Neural cell (in vitro differentiated cells): ENCODE measurements around the gene TSKU. TPM values are rescaled to one million over a fixed set of nuclear protein-coding genes. Genes with fewer than 3 reads are reported as not detected.
A peak's percentile ranks its signal among the peaks of the same experiment; 100 is the strongest.

Experiments
- H2AFZ ChIP-seq: fragments of 200-600, 300-800 bp; sonication (generic), shearing (Covaris generic); 2 replicates; pipeline ENCODE4 v1.6.0; 2014; ENCODE audit warnings: low read depth, mild to moderate bottlenecking, antibody characterized with exemption, low read length, moderate library complexity
- H3F3A ChIP-seq: fragments of 200-600 bp; shearing (Covaris generic); 2 replicates; pipeline ENCODE4 v1.6.1; 2016; ENCODE audit warnings: mild to moderate bottlenecking, moderate library complexity, mixed read lengths, antibody characterized with exemption, low read length; ENCODE audit not compliant: insufficient read depth, poor library complexity, severe bottlenecking
- H3K27ac ChIP-seq: fragments of 200-600, 300-800 bp; sonication (generic), shearing (Covaris generic); 2 replicates; pipeline ENCODE4 v1.5.1; 2014; ENCODE audit warnings: mild to moderate bottlenecking, low read length, moderate library complexity
- H3K27me3 ChIP-seq: fragments of 300-800, 200-600 bp; sonication (generic), shearing (Covaris generic); 2 replicates; pipeline ENCODE4 v1.6.0; 2014; ENCODE audit warnings: mild to moderate bottlenecking, low read depth, low read length, moderate library complexity; ENCODE audit not compliant: insufficient read depth
- H3K36me3 ChIP-seq: fragments of 300-800, 200-600 bp; sonication (generic), shearing (Covaris generic); 2 replicates; pipeline ENCODE4 v1.5.1; 2014; ENCODE audit warnings: mild to moderate bottlenecking, antibody characterized with exemption, low read length, moderate library complexity; ENCODE audit not compliant: insufficient read depth
- H3K4me2 ChIP-seq: fragments of 300-800, 200-600 bp; sonication (generic), shearing (Covaris generic); 2 replicates; pipeline ENCODE4 v1.6.0; 2014; ENCODE audit warnings: mild to moderate bottlenecking, low read length
- H3K4me3 ChIP-seq: fragments of 300-800, 200-600 bp; sonication (generic), shearing (Covaris generic); 2 replicates; pipeline ENCODE4 v1.5.1; 2014; ENCODE audit warnings: mild to moderate bottlenecking, low read length, moderate library complexity
- H3K79me2 ChIP-seq: fragments of 200-600 bp; shearing (Covaris generic); replicated peaks from 2 replicates; pipeline ENCODE4 v1.6.0; 2014; ENCODE audit warnings: mild to moderate bottlenecking, low read length, moderate library complexity; ENCODE audit not compliant: insufficient read depth
- H3K9ac ChIP-seq: fragments of 300-800, 200-600 bp; sonication (generic), shearing (Covaris generic); 2 replicates; pipeline ENCODE4 v1.6.1; 2016; ENCODE audit warnings: mild to moderate bottlenecking, low read length, mixed read lengths
- H3K9me2 ChIP-seq: fragments of 200-600 bp; shearing (Covaris generic); 2 replicates; pipeline ENCODE4 v1.6.1; 2016; ENCODE audit warnings: mild to moderate bottlenecking, low read length, mixed read lengths; ENCODE audit not compliant: insufficient read depth
- H3K9me3 ChIP-seq: fragments of 200-600, 300-800 bp; sonication (generic), shearing (Covaris generic); 2 replicates; pipeline ENCODE4 v1.6.1; 2016; ENCODE audit warnings: mild to moderate bottlenecking, mixed run types, low read length, moderate library complexity, mixed read lengths
- H4K20me1 ChIP-seq: fragments of 200-600 bp; shearing (Covaris generic); 2 replicates; pipeline ENCODE4 v1.6.1; 2016; ENCODE audit warnings: mild to moderate bottlenecking, mixed run types; ENCODE audit not compliant: insufficient read depth
- EP300 ChIP-seq: fragments of 450-650 bp; conservative IDR thresholded peaks from 2 replicates; pipeline ENCODE4 v1.6.1; 2014; ENCODE audit warnings: antibody characterized with exemption, mild to moderate bottlenecking, moderate library complexity; ENCODE audit not compliant: poor library complexity, severe bottlenecking
- EZH2 ChIP-seq: fragments of 200-600, 300-800 bp; shearing (Covaris generic), sonication (generic); IDR thresholded peaks from 2 replicates; pipeline ENCODE4 v1.6.1; 2014; ENCODE audit warnings: antibody characterized with exemption, low read length, borderline replicate concordance, mild to moderate bottlenecking; ENCODE audit not compliant: insufficient read depth, poor library complexity, severe bottlenecking
- MXI1 ChIP-seq: fragments of 450-650 bp; conservative IDR thresholded peaks from 2 replicates; pipeline ENCODE4 v1.6.1; 2014; ENCODE audit warnings: antibody characterized with exemption, mild to moderate bottlenecking; ENCODE audit not compliant: poor library complexity, severe bottlenecking
- POLR2AphosphoS5 ChIP-seq: IDR thresholded peaks from 2 replicates; pipeline ENCODE4 v1.6.1; 2012
- RAD21 ChIP-seq: fragments of 450-650 bp; conservative IDR thresholded peaks from 2 replicates; pipeline ENCODE4 v1.6.1; 2014; ENCODE audit warnings: antibody characterized with exemption, mild to moderate bottlenecking, moderate library complexity
- SMC3 ChIP-seq: fragments of 450-650 bp; conservative IDR thresholded peaks from 2 replicates; pipeline ENCODE4 v1.6.1; 2014; ENCODE audit warnings: antibody characterized with exemption, mild to moderate bottlenecking, moderate library complexity; ENCODE audit not compliant: poor library complexity
- TAF1 ChIP-seq: IDR thresholded peaks from 2 replicates; pipeline ENCODE4 v1.6.1; 2012; ENCODE audit warnings: low read depth
- polyA plus RNA-seq: library from polyadenylated mRNA; depleted of rRNA; stranded (reverse); fragments of >200 nt; gene quantifications from 2 replicates; pipeline ENCODE4 v1.2.3, GENCODE V29; 2014
- TF ChIP-seq, protein P1 (sequence below): fragments of 450-650 bp; IDR thresholded peaks from 2 replicates; pipeline ENCODE4 v1.5.1; 2014; ENCODE audit warnings: antibody characterized with exemption, mild to moderate bottlenecking, moderate library complexity; ENCODE audit not compliant: poor library complexity, severe bottlenecking
- TF ChIP-seq, protein P2 (sequence below): IDR thresholded peaks from 2 replicates; pipeline ENCODE4 v1.6.1; 2012; ENCODE audit warnings: borderline replicate concordance

The TSKU gene
- polyA plus RNA-seq, 1 donor from 2014 or later: 3.5 TPM

DNA sequence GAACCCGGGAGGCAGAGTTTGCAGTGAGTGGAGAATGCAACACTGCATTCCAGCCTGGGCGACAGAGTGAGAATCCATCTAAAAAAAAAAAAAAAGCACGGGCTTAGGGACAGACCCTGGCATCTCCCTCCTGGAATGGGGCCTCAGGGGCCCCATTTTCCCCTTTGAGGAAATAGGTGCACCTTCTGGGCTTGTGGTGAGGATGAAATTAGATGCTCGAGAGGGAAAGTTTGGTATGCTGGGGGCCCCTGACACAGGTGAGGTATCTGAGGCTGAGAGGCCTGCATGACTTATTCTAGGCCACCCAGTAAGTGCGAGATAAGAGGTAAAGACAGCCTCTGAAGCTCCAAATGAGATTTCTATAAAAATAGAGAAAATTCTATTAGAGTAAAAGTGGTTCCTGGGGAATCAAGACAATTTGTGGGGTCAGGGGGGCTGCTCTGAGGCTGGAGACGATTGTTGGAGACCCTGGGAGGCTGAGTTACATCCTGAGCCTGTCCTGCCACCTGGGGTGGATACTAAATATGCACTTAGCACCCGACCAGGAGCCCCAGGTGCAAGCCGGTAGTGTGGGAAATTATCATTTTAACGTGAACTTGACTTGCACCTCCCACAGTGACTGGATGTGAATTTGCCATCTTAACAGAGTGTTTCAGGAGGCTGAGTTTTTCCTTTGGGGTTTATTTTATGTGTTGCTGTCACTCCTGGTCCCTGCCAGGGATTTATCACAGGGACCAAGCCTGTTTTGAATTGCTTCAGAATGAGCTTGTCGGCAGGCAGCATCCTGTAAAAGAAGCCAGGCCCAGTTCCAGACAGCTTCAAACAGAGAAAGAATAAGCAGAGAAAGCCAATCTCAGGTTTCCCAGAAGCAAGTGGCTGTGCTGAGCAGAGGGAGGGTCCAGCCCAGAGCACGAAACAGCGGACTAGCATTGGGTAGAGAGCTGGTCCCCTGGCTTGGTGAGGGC lies 48.4 kb upstream of the TSKU start:
- H3F3A ChIP-seq: no peaks in the 10 kb centered on the region
- no peak overlapping the region for H2AFZ ChIP-seq
- no peaks in the 10 kb centered on the region for H3K9me3 ChIP-seq
- no peaks in the 10 kb centered on the region for H3K36me3 ChIP-seq
- H3K79me2 ChIP-seq: no peaks in the 10 kb centered on the region
- H3K4me2 ChIP-seq: no peak overlapping the region
- no peaks in the 10 kb centered on the region for H3K9me2 ChIP-seq
- no peaks in the 10 kb centered on the region for H4K20me1 ChIP-seq
- peak overlapping the region; percentile 16 for H3K4me3 ChIP-seq
- TF ChIP-seq, protein P1, sequence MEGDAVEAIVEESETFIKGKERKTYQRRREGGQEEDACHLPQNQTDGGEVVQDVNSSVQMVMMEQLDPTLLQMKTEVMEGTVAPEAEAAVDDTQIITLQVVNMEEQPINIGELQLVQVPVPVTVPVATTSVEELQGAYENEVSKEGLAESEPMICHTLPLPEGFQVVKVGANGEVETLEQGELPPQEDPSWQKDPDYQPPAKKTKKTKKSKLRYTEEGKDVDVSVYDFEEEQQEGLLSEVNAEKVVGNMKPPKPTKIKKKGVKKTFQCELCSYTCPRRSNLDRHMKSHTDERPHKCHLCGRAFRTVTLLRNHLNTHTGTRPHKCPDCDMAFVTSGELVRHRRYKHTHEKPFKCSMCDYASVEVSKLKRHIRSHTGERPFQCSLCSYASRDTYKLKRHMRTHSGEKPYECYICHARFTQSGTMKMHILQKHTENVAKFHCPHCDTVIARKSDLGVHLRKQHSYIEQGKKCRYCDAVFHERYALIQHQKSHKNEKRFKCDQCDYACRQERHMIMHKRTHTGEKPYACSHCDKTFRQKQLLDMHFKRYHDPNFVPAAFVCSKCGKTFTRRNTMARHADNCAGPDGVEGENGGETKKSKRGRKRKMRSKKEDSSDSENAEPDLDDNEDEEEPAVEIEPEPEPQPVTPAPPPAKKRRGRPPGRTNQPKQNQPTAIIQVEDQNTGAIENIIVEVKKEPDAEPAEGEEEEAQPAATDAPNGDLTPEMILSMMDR: no peak
- TF ChIP-seq EZH2: no peak
- no peak for TF ChIP-seq MXI1
- TF ChIP-seq POLR2AphosphoS5: no peak
- TF ChIP-seq EP300: no peak
- TF ChIP-seq SMC3: peak; percentile 17
- peak overlapping the region; percentile 20 for H3K9ac ChIP-seq
- H3K27ac ChIP-seq: no peak overlapping the region
- H3K27me3 ChIP-seq: no peaks in the 10 kb centered on the region

DNA sequence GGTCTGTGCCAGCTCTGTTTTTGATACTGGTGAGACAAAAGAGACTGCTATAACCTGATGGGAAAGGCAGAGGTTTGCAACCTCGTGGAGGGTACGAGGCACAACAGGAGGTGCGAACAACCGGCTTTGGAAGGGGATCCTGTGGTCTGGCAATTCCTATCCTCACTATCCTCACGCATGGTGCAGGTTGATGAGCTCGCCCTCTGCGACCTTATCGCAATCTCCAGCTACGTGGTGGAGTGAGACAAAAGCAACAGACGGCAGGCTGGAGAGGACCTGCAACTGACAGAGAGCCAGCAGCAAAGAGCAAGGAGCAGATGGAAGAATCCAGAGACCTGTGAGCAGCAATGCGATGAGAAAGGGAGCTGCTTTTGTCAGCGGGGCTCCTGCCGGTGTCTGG lies 47.3 kb upstream of the TSKU start:
- H2AFZ ChIP-seq: no peak overlapping the region
- H3K27ac ChIP-seq: no peak overlapping the region
- H3K9ac ChIP-seq: no peak overlapping the region

More for the DNA sequence above, 47.3 kb upstream of the TSKU start:
- no peaks in the 10 kb centered on the region for H3K36me3 ChIP-seq
- no peaks in the 10 kb centered on the region for H3K9me2 ChIP-seq
- H3K79me2 ChIP-seq: no peaks in the 10 kb centered on the region
- H3K27me3 ChIP-seq: no peaks in the 10 kb centered on the region
- TF ChIP-seq EZH2: no peak
- no peak for TF ChIP-seq EP300
- TF ChIP-seq, protein P1: no peak
- TF ChIP-seq MXI1: no peak
- TF ChIP-seq SMC3: no peak
- TF ChIP-seq, protein P2, sequence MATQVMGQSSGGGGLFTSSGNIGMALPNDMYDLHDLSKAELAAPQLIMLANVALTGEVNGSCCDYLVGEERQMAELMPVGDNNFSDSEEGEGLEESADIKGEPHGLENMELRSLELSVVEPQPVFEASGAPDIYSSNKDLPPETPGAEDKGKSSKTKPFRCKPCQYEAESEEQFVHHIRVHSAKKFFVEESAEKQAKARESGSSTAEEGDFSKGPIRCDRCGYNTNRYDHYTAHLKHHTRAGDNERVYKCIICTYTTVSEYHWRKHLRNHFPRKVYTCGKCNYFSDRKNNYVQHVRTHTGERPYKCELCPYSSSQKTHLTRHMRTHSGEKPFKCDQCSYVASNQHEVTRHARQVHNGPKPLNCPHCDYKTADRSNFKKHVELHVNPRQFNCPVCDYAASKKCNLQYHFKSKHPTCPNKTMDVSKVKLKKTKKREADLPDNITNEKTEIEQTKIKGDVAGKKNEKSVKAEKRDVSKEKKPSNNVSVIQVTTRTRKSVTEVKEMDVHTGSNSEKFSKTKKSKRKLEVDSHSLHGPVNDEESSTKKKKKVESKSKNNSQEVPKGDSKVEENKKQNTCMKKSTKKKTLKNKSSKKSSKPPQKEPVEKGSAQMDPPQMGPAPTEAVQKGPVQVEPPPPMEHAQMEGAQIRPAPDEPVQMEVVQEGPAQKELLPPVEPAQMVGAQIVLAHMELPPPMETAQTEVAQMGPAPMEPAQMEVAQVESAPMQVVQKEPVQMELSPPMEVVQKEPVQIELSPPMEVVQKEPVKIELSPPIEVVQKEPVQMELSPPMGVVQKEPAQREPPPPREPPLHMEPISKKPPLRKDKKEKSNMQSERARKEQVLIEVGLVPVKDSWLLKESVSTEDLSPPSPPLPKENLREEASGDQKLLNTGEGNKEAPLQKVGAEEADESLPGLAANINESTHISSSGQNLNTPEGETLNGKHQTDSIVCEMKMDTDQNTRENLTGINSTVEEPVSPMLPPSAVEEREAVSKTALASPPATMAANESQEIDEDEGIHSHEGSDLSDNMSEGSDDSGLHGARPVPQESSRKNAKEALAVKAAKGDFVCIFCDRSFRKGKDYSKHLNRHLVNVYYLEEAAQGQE: no peak
- TF ChIP-seq POLR2AphosphoS5: no peak
- no peak for TF ChIP-seq RAD21
- no peak for TF ChIP-seq TAF1
- no peak overlapping the region for H3K4me2 ChIP-seq
- H3K9me3 ChIP-seq: no peaks in the 10 kb centered on the region
- no peak overlapping the region for H3K4me3 ChIP-seq
- no peaks in the 10 kb centered on the region for H4K20me1 ChIP-seq
- H3F3A ChIP-seq: no peaks in the 10 kb centered on the region
